ENCODE data around the gene CACNA2D2.

DNA sequence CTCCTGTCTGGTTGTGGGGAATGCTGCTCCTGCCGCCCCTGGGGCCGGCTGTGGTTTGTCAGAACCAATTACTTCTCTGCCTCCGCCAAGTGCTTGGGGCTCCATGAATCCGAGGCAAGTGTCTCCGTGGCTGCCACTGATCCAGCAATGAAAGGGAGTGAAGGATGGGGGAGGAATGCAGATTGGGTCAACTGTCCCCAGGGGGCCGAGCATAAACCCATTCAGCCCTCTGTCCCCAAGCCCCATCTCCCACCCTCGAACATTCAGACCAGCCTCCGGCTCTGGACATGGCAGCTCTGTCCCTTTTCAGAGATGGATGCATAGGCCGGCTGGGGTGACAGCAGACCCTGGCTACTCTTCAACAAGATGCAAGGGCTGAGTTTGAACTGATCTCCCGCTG, 35.5 kb downstream of the CACNA2D2 start:
- TF ChIP-seq, protein P1, sequence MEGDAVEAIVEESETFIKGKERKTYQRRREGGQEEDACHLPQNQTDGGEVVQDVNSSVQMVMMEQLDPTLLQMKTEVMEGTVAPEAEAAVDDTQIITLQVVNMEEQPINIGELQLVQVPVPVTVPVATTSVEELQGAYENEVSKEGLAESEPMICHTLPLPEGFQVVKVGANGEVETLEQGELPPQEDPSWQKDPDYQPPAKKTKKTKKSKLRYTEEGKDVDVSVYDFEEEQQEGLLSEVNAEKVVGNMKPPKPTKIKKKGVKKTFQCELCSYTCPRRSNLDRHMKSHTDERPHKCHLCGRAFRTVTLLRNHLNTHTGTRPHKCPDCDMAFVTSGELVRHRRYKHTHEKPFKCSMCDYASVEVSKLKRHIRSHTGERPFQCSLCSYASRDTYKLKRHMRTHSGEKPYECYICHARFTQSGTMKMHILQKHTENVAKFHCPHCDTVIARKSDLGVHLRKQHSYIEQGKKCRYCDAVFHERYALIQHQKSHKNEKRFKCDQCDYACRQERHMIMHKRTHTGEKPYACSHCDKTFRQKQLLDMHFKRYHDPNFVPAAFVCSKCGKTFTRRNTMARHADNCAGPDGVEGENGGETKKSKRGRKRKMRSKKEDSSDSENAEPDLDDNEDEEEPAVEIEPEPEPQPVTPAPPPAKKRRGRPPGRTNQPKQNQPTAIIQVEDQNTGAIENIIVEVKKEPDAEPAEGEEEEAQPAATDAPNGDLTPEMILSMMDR (conservative IDR thresholded peaks at IDR 0.05), result no peak
- no peak for TF ChIP-seq EZH2 (IDR thresholded peaks at IDR 0.05; ENCODE audit: low read depth)

Measured in PC-9 (cell line).